ENCODE measurements around the gene ABCA5.

Gene ABCA5, protein sequence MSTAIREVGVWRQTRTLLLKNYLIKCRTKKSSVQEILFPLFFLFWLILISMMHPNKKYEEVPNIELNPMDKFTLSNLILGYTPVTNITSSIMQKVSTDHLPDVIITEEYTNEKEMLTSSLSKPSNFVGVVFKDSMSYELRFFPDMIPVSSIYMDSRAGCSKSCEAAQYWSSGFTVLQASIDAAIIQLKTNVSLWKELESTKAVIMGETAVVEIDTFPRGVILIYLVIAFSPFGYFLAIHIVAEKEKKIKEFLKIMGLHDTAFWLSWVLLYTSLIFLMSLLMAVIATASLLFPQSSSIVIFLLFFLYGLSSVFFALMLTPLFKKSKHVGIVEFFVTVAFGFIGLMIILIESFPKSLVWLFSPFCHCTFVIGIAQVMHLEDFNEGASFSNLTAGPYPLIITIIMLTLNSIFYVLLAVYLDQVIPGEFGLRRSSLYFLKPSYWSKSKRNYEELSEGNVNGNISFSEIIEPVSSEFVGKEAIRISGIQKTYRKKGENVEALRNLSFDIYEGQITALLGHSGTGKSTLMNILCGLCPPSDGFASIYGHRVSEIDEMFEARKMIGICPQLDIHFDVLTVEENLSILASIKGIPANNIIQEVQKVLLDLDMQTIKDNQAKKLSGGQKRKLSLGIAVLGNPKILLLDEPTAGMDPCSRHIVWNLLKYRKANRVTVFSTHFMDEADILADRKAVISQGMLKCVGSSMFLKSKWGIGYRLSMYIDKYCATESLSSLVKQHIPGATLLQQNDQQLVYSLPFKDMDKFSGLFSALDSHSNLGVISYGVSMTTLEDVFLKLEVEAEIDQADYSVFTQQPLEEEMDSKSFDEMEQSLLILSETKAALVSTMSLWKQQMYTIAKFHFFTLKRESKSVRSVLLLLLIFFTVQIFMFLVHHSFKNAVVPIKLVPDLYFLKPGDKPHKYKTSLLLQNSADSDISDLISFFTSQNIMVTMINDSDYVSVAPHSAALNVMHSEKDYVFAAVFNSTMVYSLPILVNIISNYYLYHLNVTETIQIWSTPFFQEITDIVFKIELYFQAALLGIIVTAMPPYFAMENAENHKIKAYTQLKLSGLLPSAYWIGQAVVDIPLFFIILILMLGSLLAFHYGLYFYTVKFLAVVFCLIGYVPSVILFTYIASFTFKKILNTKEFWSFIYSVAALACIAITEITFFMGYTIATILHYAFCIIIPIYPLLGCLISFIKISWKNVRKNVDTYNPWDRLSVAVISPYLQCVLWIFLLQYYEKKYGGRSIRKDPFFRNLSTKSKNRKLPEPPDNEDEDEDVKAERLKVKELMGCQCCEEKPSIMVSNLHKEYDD (N-terminal part only)

DNA sequence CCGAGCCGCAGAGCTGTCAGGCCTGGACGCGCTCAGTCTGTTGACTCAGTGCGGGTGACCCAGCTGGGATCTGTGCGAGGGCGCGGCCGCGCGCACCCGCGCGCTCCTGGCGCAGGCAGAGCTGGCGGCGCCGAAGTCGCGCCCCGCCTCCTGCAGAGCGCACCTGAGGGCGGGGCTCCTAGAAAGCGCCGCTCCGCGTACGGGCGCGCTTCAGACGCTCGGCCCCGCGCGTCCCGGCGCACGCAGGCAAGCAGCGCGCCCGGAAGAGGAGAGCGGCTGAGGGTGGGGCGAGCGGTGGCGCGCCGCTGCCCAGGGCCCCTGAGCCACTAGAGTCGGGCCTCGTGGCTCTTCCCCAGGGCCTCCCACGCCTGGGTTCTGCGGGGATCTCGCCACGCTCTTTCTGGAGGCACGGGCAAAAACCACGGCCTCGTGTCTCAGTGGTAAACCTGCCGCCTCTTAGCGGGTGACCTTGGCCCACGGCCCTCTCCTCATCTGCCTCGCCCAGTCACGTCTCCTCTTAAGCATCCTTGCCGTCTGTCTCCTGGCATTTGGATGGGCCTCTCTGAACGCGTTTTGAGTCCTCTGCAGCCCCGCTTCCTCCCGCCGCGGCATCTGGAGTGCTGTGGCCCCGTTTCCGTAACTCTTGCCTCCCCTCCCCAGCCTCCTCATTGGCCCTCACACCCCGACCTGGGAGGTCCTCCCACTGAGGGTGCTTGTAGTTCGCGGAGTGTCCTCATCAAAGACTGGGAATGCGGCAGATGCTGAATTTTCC is at the start of gene ABCA5:
TSS of gene ABCA5 (minus strand) at position 74 of the 772 bp plus-strand sequence. CDS start 12,718 bp downstream, outside the sequence.
- DNase-seq (ENCODE audit: low read depth in 2 of 2) = peak; percentile 75 to 82

DNA sequence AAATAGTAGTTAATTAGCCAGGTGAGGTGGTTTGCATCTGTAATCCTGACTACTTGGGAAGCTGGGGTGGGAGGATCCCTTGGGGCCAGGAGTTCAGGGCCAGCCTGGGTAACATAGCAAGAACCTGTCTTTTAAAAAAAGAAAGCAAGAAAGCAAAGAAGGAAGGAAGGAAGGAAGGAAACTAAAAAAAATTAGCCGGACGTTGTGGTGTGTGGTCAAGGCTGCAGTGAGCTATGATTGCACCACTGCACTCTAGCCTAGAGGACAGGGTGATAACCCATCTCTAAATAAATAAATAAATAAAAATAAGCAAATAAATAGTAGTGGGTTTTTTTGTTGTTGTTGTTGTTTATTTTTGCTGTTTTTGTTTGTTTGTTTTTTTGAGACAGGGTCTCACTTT is 48.3 kb upstream of the ABCA5 start:
- no peak for DNase-seq (ENCODE audit: low read depth in 2 of 2)

DNA sequence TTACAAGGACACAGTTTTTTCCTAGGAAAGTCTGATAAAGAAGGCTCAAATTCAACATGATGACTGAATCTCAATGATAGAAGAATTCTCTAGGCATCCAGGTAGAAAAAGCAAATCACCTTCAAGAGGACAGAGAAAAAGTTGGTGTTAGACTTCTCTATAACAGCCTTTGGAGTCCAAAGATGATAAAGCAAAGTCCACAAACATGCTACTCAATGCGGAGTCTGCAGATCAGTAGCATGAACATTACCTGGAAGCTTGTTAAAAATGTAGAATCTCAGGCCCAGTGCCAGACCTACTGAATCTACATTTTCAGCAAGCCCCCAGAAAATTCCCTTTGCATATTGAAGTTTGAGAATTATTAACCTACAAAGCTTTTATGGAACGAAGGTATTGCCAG is 46.1 kb upstream of the ABCA5 start:
- DNase-seq (ENCODE audit: low read depth in 2 of 2) = no peak

DNA sequence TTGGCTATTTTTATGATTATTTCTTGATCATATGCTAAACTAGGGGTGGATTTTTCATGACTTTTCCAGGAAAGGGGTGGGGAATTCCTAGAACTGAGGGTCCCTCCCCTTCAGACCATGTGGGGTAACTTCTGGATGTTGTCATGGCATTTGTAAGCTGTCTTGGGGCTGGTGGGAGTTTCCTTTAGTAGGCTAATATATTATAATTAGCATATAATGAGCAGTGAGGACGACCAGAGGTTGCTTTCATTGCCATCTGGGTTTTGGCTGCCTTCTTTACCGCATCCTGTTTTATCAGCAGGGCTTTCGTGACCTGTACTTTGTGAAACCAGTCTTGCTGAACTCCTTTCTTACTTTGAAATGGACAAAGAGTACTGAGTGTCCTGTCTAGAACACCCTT is 40.4 kb upstream of the ABCA5 start:
- DNase-seq (ENCODE audit: low read depth in 2 of 2) = no peak

DNA sequence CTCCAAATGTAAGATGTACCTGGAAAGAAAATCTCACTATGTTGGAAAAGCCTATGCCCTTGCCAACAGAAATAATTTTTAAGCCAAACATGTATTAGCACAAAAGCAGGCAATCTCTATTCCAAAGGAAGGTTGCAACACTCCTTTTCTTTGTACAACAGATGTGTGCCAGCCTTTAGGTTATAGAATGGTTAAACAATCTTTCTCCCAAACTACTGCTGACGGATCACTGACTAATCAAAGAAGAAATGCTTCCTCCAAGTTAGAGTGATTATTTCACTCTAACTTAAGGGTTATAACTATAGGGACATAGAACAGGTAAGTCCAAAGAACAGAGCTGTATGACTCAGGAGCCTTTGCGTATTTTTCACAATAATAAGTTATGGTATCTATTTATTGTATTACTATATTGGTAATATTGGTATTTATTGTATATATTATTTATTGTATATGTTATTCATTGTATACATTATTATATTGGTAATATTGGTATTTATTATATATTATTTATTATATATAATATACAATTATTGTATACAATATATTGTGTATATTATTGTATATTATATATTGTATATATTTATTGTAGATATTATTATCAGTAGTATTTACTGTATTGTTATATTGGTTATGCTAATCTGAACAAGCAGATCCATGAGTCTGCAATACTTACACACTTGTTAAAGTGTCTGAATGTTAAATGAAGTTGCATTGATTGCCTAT is 36.7 kb upstream of the ABCA5 start:
- DNase-seq (ENCODE audit: low read depth in 2 of 2) = no peak

DNA sequence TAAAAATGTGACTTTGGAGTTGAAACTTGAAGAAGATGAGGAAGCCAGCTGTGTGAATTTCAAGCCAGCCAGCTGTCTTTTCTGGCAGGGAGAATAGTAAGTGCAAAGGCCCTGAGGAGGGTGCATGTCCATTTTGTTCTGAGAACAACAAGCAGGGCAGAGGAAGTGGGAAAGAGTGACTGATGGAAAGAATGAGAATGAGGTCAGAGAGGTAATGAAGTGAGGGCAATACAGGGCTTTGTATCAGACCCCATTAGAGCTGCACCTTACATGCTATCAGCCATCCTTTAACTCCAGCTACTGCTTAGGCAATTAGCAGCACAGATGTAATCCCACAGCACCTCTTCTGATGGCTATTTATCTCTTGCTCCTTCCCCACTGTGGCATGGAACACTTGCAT is 34.2 kb upstream of the ABCA5 start:
- DNase-seq (ENCODE audit: low read depth in 2 of 2) = no peak

DNA sequence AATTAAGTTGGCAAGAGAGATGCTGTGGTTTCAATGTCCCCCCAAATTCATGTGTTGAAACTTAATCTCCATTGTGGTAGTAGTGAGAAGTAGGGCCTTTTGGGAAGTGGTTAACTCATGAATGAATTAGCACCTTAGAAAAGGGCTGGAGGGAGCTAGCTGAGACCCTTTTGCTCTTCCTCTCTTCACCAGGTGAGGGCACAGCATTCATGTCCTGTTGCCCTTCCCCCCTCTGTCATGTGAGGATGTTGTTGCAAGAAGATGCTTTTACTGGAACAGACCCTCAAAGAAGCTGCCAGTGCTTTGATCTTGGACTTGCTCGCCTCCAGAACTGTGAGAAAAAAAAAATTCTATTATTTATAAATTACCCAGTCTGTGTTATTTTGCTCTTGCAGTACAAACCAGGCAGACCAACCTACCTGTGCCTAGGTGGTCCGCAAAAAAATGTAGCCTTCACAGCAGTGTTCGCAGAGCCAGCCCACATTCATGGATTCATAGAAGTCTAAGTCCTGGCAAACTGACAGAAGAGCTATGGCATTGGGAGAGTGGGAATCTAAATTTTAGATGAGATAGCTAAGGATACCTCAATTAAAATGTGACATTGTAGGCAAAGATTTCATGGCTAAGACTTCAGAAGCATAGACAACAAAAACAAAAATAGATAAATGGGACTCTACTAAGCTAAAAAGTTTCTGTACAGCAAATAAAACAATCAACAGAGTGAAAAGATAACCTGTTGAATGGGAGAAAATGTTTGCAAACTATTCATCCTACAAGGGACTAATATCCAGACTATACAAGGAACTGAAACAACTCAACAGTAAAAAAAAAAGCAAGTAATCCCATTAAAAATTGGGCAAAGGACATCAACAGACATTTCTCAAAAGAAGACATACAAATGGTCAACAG is 32.0 kb upstream of the ABCA5 start:
- DNase-seq (ENCODE audit: low read depth in 2 of 2) = no peak

DNA sequence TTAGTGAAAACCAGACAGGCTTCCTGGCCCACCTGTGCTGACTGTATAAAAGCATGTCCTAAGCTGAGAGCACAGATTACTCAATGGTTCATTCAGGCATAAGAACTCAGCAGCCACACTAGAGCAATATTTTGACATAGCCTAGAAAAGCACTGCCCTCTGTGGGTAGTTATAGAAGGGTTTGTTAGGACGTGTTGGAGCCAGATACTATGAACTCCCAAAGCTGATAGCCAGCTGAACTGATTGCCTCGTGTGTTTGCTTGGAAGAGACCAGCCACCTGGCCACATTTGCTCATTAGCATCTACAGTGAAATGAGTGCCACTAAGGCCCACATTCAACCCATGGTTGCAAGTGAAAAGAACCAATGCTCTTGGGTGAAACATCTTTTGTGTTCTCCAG is 30.8 kb upstream of the ABCA5 start:
- DNase-seq (ENCODE audit: low read depth in 2 of 2) = no peak

DNA sequence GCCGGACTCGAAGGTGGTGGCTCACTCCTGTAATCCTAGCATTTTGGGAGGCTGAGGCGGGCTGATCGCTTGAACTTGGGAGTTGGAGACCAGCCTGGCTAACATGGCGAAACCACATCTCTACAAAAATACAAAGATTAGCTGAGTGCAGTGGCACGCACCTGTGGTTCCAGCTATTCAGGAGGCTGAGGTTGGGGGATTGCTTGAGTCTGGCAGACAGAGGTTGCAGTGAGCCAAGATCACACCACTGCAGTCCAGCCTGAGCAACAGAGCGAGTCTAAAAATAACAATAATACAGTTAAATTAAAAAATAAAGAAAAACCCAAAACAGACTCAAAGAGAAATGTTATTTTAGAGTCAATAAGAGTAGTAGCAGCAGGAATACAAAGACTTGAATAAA is 29.7 kb upstream of the ABCA5 start:
- DNase-seq (ENCODE audit: low read depth in 2 of 2) = no peak

DNA sequence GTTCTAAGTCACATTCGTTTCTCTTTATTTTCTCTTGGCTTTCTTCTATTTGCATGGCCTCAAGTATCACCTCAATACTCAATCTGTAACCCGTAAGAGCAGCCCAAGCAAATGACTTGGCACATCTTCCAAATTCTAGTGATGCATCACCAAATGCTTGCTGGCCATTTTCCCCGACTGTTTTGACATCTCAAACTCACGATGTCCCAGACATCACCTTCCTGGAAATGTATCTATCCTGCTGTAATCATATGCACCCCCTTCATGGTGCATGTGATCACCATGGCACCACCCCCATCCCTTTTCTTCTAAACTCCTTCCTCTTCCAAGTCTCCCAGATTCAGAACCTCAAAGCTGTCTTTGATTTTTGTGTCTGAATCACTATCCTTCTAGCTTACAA is 24.0 kb upstream of the ABCA5 start:
- no peak for DNase-seq (ENCODE audit: low read depth in 2 of 2)

DNA sequence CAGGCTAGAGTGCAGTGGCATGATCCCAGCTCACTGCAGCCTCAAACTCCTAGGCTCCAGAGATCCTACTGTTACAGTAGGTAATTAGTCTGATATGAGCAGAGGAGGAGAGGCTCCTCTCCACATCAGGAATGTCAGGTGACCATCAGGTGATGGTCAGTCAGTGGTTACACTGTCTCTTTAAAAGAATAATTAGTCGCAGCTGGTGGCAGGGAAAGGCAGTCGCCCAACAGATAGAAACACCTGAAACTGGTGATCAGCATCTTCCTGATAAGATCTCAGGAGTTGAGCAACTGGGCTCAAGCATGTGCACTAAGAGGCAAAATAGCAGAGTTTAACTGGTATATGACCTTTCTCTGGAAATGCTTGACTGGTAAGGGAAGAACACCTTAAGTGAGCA is 21.5 kb upstream of the ABCA5 start:
- DNase-seq (ENCODE audit: low read depth in 2 of 2) = no peak

DNA sequence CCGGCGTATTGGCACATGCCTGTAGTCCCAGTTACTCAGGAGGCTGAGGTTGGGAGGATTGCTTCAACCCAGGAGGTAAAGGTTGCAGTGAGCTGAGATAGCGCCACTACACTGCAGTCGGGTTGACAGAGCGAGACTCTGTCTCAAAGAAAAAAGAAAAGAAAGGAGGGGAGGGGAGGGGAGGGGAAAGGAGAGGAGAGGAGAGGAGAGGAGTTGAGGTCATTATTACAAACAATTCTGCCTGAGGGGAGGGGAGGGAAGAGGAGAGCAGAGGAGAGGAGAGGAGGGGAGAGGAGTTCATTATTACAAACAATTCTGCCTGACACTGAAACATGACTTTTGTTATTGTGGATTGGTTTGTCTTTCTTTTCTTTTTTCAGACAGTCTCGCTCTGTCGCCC is 19.8 kb upstream of the ABCA5 start:
- no peak for DNase-seq (ENCODE audit: low read depth in 2 of 2)

DNA sequence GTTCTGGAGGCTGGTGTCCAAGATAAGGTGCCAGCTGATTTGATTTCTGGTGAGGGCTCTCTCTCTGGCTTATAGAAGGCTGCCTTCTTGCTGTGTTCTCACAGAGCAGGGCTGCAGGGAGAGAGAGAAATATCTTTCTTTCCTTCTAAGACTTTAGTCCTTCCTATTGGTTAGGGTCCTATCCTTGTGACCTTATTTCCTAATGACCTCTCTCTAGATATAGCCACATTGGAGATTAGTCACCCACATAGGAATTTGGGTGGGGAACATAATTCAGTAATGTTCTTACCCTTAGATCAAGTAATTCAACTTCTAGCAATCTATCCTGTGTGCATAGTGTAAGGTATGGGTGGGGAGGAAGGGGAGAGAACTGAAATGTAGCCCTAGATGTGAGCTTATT is 18.0 kb upstream of the ABCA5 start:
- no peak for DNase-seq (ENCODE audit: low read depth in 2 of 2)

DNA sequence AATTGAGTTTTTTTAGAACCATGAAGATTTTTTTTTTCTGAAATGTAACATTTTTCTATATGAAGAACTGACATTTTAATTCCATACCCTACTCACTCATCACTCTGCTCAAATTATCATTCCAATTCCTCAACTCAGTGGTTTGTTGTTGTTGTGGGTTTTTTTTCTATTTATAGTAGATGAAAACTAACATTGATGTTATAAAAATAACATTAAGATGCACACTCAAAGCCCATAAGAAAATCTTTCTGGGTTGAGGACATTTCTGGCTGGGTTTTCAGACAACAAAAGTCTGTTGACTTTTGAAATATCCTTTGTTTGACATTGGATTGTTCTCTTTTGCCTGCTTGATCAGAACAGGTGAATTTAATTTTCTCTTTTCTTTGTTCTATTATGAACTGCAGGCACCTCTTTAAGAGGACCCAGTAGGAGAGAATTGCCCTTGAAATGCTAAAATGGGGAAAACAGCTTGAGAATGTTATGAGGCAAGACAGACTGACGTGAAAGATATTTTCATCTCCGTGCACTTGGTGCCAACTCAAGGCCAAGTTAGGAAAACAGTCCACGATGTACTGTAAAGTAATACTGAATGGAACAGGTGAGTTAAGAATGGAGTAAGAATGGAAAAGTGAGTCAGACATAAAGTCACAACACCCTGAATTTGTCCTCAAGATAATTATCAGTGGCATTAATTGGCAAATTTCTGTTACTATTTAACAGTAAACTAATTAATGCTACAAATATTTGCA is 16.1 kb upstream of the ABCA5 start:
- DNase-seq (ENCODE audit: low read depth in 2 of 2) = no peak

DNA sequence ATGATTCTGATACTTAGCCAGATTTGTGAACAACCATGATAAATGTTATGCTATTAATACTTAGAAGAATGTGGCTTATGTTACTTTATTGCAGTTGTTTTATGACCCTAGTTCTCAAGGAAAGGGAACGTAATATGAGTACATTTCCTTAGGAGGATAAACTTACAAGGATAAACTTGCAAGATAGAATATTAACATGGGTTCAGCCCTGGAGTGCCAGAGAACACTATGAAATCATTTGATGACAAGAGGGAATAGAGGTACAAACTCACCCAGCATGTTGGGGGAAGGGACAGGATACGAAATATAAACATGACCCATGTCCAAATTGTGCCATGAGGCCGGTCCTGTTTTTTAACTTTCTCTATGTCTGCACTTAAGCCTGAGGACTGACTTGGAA is 13.0 kb upstream of the ABCA5 start:
- DNase-seq (ENCODE audit: low read depth in 2 of 2) = no peak

DNA sequence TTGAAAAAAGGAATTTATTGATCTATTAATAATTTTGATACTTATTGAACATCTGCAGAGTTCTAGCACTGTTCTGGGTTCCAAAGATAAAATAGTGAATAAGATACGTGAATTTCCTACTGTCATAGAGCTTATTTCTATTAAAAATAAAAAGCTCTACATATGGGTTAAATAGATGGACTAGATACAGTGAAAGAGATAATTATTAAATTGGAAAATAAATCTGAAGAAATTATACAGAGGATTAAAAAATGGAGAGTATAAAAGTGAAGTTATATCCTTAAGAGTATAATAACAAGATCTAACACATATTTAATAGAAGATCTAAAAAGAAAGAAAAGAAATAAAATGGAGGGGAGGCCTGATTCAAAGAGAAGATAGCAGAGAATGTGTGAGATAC is 10.1 kb upstream of the ABCA5 start:
- no peak for DNase-seq (ENCODE audit: low read depth in 2 of 2)

DNA sequence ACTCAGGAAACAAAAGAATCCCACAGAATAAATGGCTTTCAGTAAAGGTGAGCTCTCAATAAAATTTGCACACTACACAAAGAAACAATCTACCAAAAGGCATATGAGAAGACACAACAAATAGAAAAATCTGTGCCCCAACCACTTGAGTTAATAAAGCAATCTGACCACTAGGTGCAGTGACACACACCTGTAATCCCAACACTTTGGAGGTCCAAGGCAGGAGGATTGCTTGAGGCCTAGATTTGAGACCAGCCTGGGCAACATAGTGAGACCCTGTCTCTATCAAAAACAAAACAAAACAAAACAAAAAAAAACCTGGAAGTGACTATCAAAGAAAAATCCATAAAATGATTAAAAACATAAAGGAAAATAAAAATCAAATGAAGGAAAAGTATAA is 9.6 kb upstream of the ABCA5 start:
- DNase-seq (ENCODE audit: low read depth in 2 of 2) = no peak

DNA sequence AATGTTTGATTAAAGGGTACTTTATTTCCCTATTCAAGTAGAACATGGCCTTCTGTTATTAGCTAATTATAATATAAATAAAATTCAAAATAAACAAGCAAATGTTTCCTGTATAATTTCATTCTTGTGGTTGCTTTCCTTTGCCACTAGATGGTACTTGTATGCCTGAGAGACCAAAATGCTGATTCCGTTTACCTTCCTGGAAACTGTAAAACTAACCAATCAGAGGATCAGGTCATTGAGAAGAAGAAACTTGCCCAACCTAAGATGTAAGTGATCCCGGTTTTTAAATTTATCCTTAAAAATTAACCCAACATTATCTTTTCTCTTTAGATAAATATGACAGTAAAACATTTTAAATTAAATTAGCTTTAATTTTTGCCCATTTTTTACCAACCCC is 8.1 kb upstream of the ABCA5 start:
- DNase-seq (ENCODE audit: low read depth in 2 of 2) = no peak

DNA sequence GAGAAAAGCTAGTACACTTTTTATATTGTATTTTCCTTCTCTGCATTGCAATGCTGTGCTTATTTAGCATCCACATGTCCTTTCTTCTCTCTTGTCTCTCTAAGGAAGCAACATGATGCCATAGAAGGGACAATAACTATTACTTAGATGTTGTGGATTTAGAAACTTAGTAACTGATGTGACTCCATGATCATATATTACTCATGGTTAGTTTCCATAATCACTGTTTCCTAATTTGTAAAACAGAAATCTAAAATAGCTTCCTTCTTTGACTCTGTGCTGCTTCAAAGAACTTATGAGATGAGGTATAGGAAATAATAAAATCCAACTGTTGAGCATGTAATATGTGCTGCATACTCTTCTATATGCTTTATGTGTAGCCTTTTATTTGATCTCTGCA is 6.6 kb upstream of the ABCA5 start:
- no peak for DNase-seq (ENCODE audit: low read depth in 2 of 2)

All from stimulated activated CD8-positive, alpha-beta memory T cell treated with anti-CD3 and anti-CD28 coated beads, Interleukin-2, amount 100 ng/mL, for 48 hours (primary cell).